K562 (cell line): ENCODE data around the gene GPR78. TPM values are rescaled to one million over a fixed set of nuclear protein-coding genes. Genes with fewer than 3 reads are reported as not detected.

Experiments
- ATAC-seq: fragments of 200-7000 bp; cut with Tn5 transposase; 3 replicates; pipeline ENCODE4 v1.9.1; 2020; ENCODE audit warnings: moderate library complexity
- BruUV-seq: library from RNA; stranded (reverse); fragments of 400-500 nt; replicated peaks from 2 replicates; lab custom pipeline; 2021; lab: Mats Ljungman, UMichigan
- CTCF ChIA-PET: fragments of 300-600 bp; formaldehyde crosslinking; extraction: SDS; loops from one replicate; lab custom pipeline; 2021; ENCODE audit warnings: low intra/inter-chr PET ratio; lab: Yijun Ruan, JAX
- POLR2A ChIA-PET: fragments of 300-600, 350-650 bp; sonication (Branson Sonifier 250); formaldehyde crosslinking; extraction: SDS; loops from one replicate; lab custom pipeline; 2021; ENCODE audit warnings: antibody characterized with exemption, inconsistent platforms; lab: Yijun Ruan, JAX
- DNase-seq, 4 experiments: peaks; one replicate each; pipeline versions ENCODE4 v3.0.0 to v3.0.0-alpha.2; 2011 to 2018; ENCODE audit warnings: low spot score in 3 of 4, mixed read lengths in 3 of 4; ENCODE audit errors: extremely low read depth in 1 of 4
- FAIRE-seq: peaks from 2 replicates; lab custom pipeline; 2011; peaks lifted over from hg19 to GRCh38; lab: Jason Lieb, UNC
- H2AFZ ChIP-seq: 2 replicates; pipeline ENCODE4 v1.6.0; 2011; ENCODE audit warnings: low read depth, low read length, control low read depth, inconsistent platforms
- H3K27ac ChIP-seq: fragments of 200-600 bp; 3 replicates; pipeline ENCODE4 v1.8.0; 2011; ENCODE audit warnings: low read depth, mild to moderate bottlenecking, control low read depth, inconsistent platforms, low read length, moderate library complexity, mixed read lengths; ENCODE audit errors: extremely low read depth
- H3K27me3 ChIP-seq, 2 experiments: fragments of 300-600 bp in 1 of 2; 2 replicates in 1 of 2; 3 replicates in 1 of 2; pipeline versions ENCODE4 v1.6.0 to v1.8.0; 2011; ENCODE audit warnings: inconsistent platforms in 2 of 2, low read length in 2 of 2, mild to moderate bottlenecking in 1 of 2, mixed read lengths in 1 of 2, moderate library complexity in 1 of 2; ENCODE audit not compliant: control insufficient read depth in 2 of 2, insufficient read depth in 2 of 2
- H3K36me3 ChIP-seq: fragments of 300-600 bp; 3 replicates; pipeline ENCODE4 v1.8.0; 2011; ENCODE audit warnings: mild to moderate bottlenecking, low read length, inconsistent platforms; ENCODE audit not compliant: control insufficient read depth, insufficient read depth
- H3K4me1 ChIP-seq, 2 experiments: fragments of 200-600 bp in 1 of 2; replicated peaks in 1 of 2; 2 replicates in 1 of 2; 3 replicates in 1 of 2; pipeline versions ENCODE4 v1.5.1 to v1.8.0; 2011; ENCODE audit warnings: inconsistent platforms in 2 of 2, low read length in 2 of 2, mild to moderate bottlenecking in 1 of 2, mixed read lengths in 1 of 2, moderate library complexity in 1 of 2; ENCODE audit not compliant: control insufficient read depth in 2 of 2, insufficient read depth in 2 of 2
- H3K4me2 ChIP-seq: 2 replicates; pipeline ENCODE4 v1.6.1; 2011; ENCODE audit warnings: low read length, control low read depth, inconsistent platforms, mixed read lengths; ENCODE audit not compliant: insufficient read depth
- H3K4me3 ChIP-seq: fragments of 200-600 bp; sonication (generic), shearing (Covaris generic); 2 replicates; pipeline ENCODE4 v1.5.1; 2016; ENCODE audit warnings: control low read depth, inconsistent platforms
- H3K79me2 ChIP-seq: fragments of 200-600 bp; 3 replicates; pipeline ENCODE4 v1.8.0; 2011; ENCODE audit warnings: low read length, inconsistent platforms; ENCODE audit not compliant: control insufficient read depth, insufficient read depth
- H3K9ac ChIP-seq, 2 experiments: 2 replicates each; pipeline versions ENCODE4 v1.6.0 to v1.6.1; 2011; ENCODE audit warnings: low read depth in 2 of 2, low read length in 2 of 2, control low read depth in 1 of 2, inconsistent platforms in 1 of 2, mild to moderate bottlenecking in 1 of 2, mixed read lengths in 1 of 2; ENCODE audit not compliant: insufficient read depth in 1 of 2
- H3K9me1 ChIP-seq: one replicate; pipeline ENCODE4 v1.6.0; 2011; ENCODE audit warnings: inconsistent platforms, mild to moderate bottlenecking, low read length, moderate library complexity; ENCODE audit not compliant: control insufficient read depth, insufficient read depth
- H3K9me3 ChIP-seq: replicated peaks from 2 replicates; pipeline ENCODE4 v1.5.1; 2011; ENCODE audit warnings: low read depth, low read length, inconsistent platforms; ENCODE audit not compliant: control insufficient read depth, insufficient read depth
- H4K20me1 ChIP-seq: replicated peaks from 2 replicates; pipeline ENCODE4 v1.6.1; 2011; ENCODE audit warnings: low read length, inconsistent platforms, mixed read lengths; ENCODE audit not compliant: control insufficient read depth, insufficient read depth
- BACH1 ChIP-seq: fragments of 200-800 bp; sonication (Bioruptor generic); IDR thresholded peaks from 2 replicates; pipeline ENCODE4 v1.6.1; 2016; ENCODE audit warnings: missing genetic modification characterization, missing compliant biosample characterization
- BRD4 ChIP-seq: fragments of 200-600 bp; sonication (generic); IDR thresholded peaks from 2 replicates; pipeline ENCODE4 v1.6.1; 2017; ENCODE audit warnings: inconsistent platforms
- EWSR1 ChIP-seq: fragments of 450-650 bp; IDR thresholded peaks from 2 replicates; pipeline ENCODE4 v1.6.1; 2018; ENCODE audit warnings: borderline replicate concordance, mild to moderate bottlenecking, low read depth, moderate library complexity; ENCODE audit not compliant: partially characterized antibody
- HDAC3 ChIP-seq: fragments of 450-650 bp; IDR thresholded peaks from 2 replicates; pipeline ENCODE4 v1.6.1; 2018; ENCODE audit warnings: borderline replicate concordance, mild to moderate bottlenecking, moderate library complexity; ENCODE audit not compliant: partially characterized antibody
- KAT8 ChIP-seq: fragments of 450-650 bp; IDR thresholded peaks from 2 replicates; pipeline ENCODE4 v1.6.1; 2016; ENCODE audit warnings: low read depth, mild to moderate bottlenecking
- NFE2 ChIP-seq: IDR thresholded peaks from 2 replicates; pipeline ENCODE4 v1.6.1; 2014; ENCODE audit warnings: antibody characterized with exemption, low read depth
- POLR2A ChIP-seq: fragments of 450-650 bp; conservative IDR thresholded peaks from 2 replicates; pipeline ENCODE4 v1.6.1; 2016
- RBM22 ChIP-seq: fragments of 200-400 bp; formaldehyde crosslinking; IDR thresholded peaks from 2 replicates; pipeline ENCODE4 v1.6.1; 2018; ENCODE audit warnings: low read length, low read depth; ENCODE audit not compliant: poor library complexity, severe bottlenecking
- STAT5B ChIP-seq: fragments of 250-450 bp; sonication (Bioruptor Pico); IDR thresholded peaks from 2 replicates; pipeline ENCODE4 v1.8.0; 2021; ENCODE audit warnings: mild to moderate bottlenecking, inconsistent platforms
- TGIF2 ChIP-seq: sonication (generic); formaldehyde crosslinking; IDR thresholded peaks from 2 replicates; pipeline ENCODE4 v1.8.1; 2022; ENCODE audit warnings: mild to moderate bottlenecking, missing genetic modification reagents, moderate library complexity
- WGBS: fragments of 100-300 bp; shearing (Covaris generic); methylation state at CpG from one replicate; pipeline ENCODE4 v1.1.6; 2016; ENCODE audit warnings: low coverage, mixed read lengths; ENCODE audit not compliant: insufficient coverage; ENCODE audit errors: missing lambda C conversion rate; 5-methylcytosine and 5-hydroxymethylcytosine counted together
- in situ Hi-C: fragments of 300-500 bp; cut with MboI; formaldehyde crosslinking; loops from 4 replicates; pipeline ENCODE4 v1.15.0; 2018; ENCODE audit warnings: inconsistent platforms, mixed read lengths
- intact Hi-C: fragments of 100-400 bp; cut with micrococcal nuclease; formaldehyde crosslinking; loops from 2 replicates; pipeline ENCODE4 v1.14.2; 2022
- polyA plus RNA-seq, 8 experiments: library from polyadenylated mRNA; depleted of rRNA in 4 of 8; stranded (reverse) in 5 of 8; unstranded in 3 of 8; fragments of >200 nt; fragmentation: Nextera tagmentation in 2 of 8; fragmentation: Illumina TruSeq in 1 of 8; extraction: Ambion mirVana in 2 of 8; extraction: Trizol in 1 of 8; gene quantifications; 2 replicates each; pipeline versions ENCODE4 v1.2.1 to v1.2.3, GENCODE V29; 2011 to 2014; ENCODE audit warnings: inconsistent platforms in 1 of 8, missing spikeins in 1 of 8
- total RNA-seq, 7 experiments: library from RNA; depleted of rRNA in 6 of 7; stranded (reverse); fragments of >200 nt in 6 of 7; fragmentation: Illumina TruSeq in 2 of 7; extraction: Trizol in 2 of 7; gene quantifications; 2 replicates each; pipeline versions ENCODE4 v1.2.1 to v1.2.3, GENCODE V29; 2011 to 2021; ENCODE audit warnings: low replicate concordance in 1 of 7

GPR78 gene
- total and polyA plus RNA-seq, 9 of the 15 experiments (the other 6 are each of a cell fraction or from before 2014, with no cell fraction given) = 0.04 to 0.13 (median 0.07) TPM; not detected in 4

- Histone ChIP-seq H3K79me2 (no peaks in the 10 kb centered on the region), H3K4me2 (no peak overlapping the region), H3K27ac (no peak overlapping the region), H3K9ac (no peak overlapping the region), H3K4me3 (no peak overlapping the region), H3K9me1 (no peaks in the 10 kb centered on the region), H3K9me3 (no peaks in the 10 kb centered on the region), H3K36me3 (no peaks in the 10 kb centered on the region), H3K27me3 (no peaks in the 10 kb centered on the region), H3K4me1 (peaks cover 3 to 8% of the 10 kb centered on the region in 2 experiments; a peak in 3 of 5 replicates), H2AFZ (no peak overlapping the region), H4K20me1 (no peaks in the 10 kb centered on the region)
- WGBS = 34% methylated on average over 8 of the region's 8 CpGs
- CTCF ChIA-PET = no interaction called here
- intact Hi-C loops = no loop called here
- POLR2A ChIA-PET = interaction anchor here (0.8 to 2.0 kb wide), 3 partner anchors 20 to 87 kb away, joined by 3 to 4 read pairs (median 3); no protein-coding TSS in a partner anchor
- FAIRE-seq (no peak), DNase-seq (no peak), ATAC-seq (no peak)
- in situ Hi-C loops = no loop called here
- TF ChIP-seq NFE2 = no peak
- TF ChIP-seq HDAC3 = no peak
- no peak for TF ChIP-seq EWSR1
- no TSS peak for BruUV-seq
Observed at GRCh38 chr4:8540991-8541390, 39.2 kb upstream of the GPR78 start.

- no TSS peak for BruUV-seq
- no peak for ATAC-seq
- no peak overlapping the region for H2AFZ ChIP-seq
- H3K79me2 ChIP-seq = no peaks in the 10 kb centered on the region
- no peak overlapping the region for H3K4me2 ChIP-seq
- H3K27ac ChIP-seq = no peak overlapping the region
- H4K20me1 ChIP-seq = no peaks in the 10 kb centered on the region
- no peak overlapping the region for H3K4me3 ChIP-seq
- H3K4me1 ChIP-seq = peaks cover 12 to 13% of the 10 kb centered on the region in 2 experiments
- DNase-seq = no peak
- no peaks in the 10 kb centered on the region for H3K27me3 ChIP-seq
- no peak overlapping the region for H3K9ac ChIP-seq
- WGBS = 53% methylated on average over 17 of the region's 17 CpGs
- no peaks in the 10 kb centered on the region for H3K9me3 ChIP-seq
- CTCF ChIA-PET = no interaction called here
- no peak for TF ChIP-seq POLR2A
- TF ChIP-seq STAT5B = no peak
- no peak for TF ChIP-seq BACH1 (tag)
- no peak for TF ChIP-seq TGIF2 (CRISPR knock-in tag)
- no peak for TF ChIP-seq BRD4
- no peak for TF ChIP-seq RBM22
- TF ChIP-seq KAT8 = no peak
- no peaks in the 10 kb centered on the region for H3K36me3 ChIP-seq
- POLR2A ChIA-PET = interaction anchor here (0.6 to 2.0 kb wide), 3 partner anchors 68 to 128 kb away, joined by 3 to 4 read pairs (median 3); no protein-coding TSS in a partner anchor
- intact Hi-C loops (no loop called here), in situ Hi-C loops (no loop called here)
- no peak for FAIRE-seq
- H3K9me1 ChIP-seq = no peaks in the 10 kb centered on the region
Observed at GRCh38 chr4:8541981-8542715, 38.0 kb upstream of the GPR78 start.
